ENCODE measurements around the gene MFSD6. TPM values are rescaled to one million over a fixed set of nuclear protein-coding genes. Genes with fewer than 3 reads are reported as not detected.
"Not testable (repeated sequence)": the region's sequence is repeated elsewhere in the genome, so short reads cannot be mapped to it uniquely, and the experiment has no call there.

MFSD6 gene
- 33.9 TPM for total RNA-seq
- polyA plus RNA-seq (ENCODE audit: insufficient read depth, low read depth, low replicate concordance): 12.3 TPM
- long read RNA-seq, donor 1, partial matches to known transcripts: 0 of 1 reads
- long read RNA-seq, donor 1, other reads (novel, unspliced or antisense): 0 of 1 reads
- long read RNA-seq, donor 2, full-length matches to known transcripts: 1 of 10 reads
- long read RNA-seq, donor 2, partial matches to known transcripts: 9 of 10 reads
- long read RNA-seq, donor 2, other reads (novel, unspliced or antisense): 0 of 10 reads
- long read RNA-seq, donor 3, full-length matches to known transcripts: 1 of 1 reads
- long read RNA-seq, donor 3, partial matches to known transcripts: 0 of 1 reads
- long read RNA-seq, donor 3, other reads (novel, unspliced or antisense): 0 of 1 reads
- long read RNA-seq, donor 4, full-length matches to known transcripts: 3 of 8 reads
- long read RNA-seq, donor 4, partial matches to known transcripts: 0 of 8 reads
- long read RNA-seq, donor 4, other reads (novel, unspliced or antisense): 5 of 8 reads
- long read RNA-seq, donor 5: 0 reads
- long read RNA-seq, donor 6, full-length matches to known transcripts: 1 of 1 reads
- long read RNA-seq, donor 6, partial matches to known transcripts: 0 of 1 reads
- long read RNA-seq, donor 6, other reads (novel, unspliced or antisense): 0 of 1 reads
- long read RNA-seq, donor 7, full-length matches to known transcripts: 14 of 28 reads
- long read RNA-seq, donor 7, partial matches to known transcripts: 4 of 28 reads
- long read RNA-seq, donor 7, other reads (novel, unspliced or antisense): 10 of 28 reads
- long read RNA-seq, donor 8, full-length matches to known transcripts: 4 of 9 reads
- long read RNA-seq, donor 8, partial matches to known transcripts: 5 of 9 reads
- long read RNA-seq, donor 8, other reads (novel, unspliced or antisense): 0 of 9 reads
- long read RNA-seq, donor 9: 0 reads
- long read RNA-seq, donor 10: 0 reads

GRCh38 chr2:190407662-190408537 is at the start of gene MFSD6:
Gene MFSD6 (plus strand): TSS chr2:190408355. CDS start chr2:190436030, 27,675 bp downstream.
- Histone ChIP-seq H3K4me1 (ENCODE audit: control insufficient read depth in 2 of 3, insufficient read depth in 2 of 3, low read depth in 1 of 3, low read length in 3 of 3) (no peaks in the 10 kb centered on the region), H3K27ac (ENCODE audit: low read depth in 2 of 2, low read length in 2 of 2) (peak within 1 kb of the TSS; percentile 43 to 60), H3K27me3 (ENCODE audit: control insufficient read depth, insufficient read depth, low read length) (peaks cover 9% of the 10 kb centered on the region), H3K36me3 (ENCODE audit: control insufficient read depth in 2 of 3, insufficient read depth in 3 of 3, low read length in 3 of 3) (no peaks in the 10 kb centered on the region), H3K9me3 (ENCODE audit: control insufficient read depth in 2 of 3, insufficient read depth in 1 of 3, low read length in 3 of 3) (no peaks in the 10 kb centered on the region), H3K4me3 (ENCODE audit: low read length in 3 of 3) (peak within 1 kb of the TSS; percentile 46 to 73 (median 60)), H3K9ac (ENCODE audit: low read length in 3 of 3) (peak within 1 kb of the TSS; percentile 33 to 84 (median 68))
- DNase-seq: peak; percentile 50 to 86 (median 65)
- TF ChIP-seq CTCF (IDR thresholded peaks at IDR 0.05; ENCODE audit: borderline replicate concordance, extremely low read depth, insufficient read depth): no peak
- intact Hi-C loops (cut with DNase I): no loop called here
- FAIRE-seq: no peak

- H3K27ac ChIP-seq (ENCODE audit: low read depth in 2 of 2, low read length in 2 of 2); DNase-seq; H3K36me3 ChIP-seq (ENCODE audit: control insufficient read depth in 2 of 3, insufficient read depth in 3 of 3, low read length in 3 of 3); intact Hi-C loops (cut with DNase I); FAIRE-seq; H3K9ac ChIP-seq (ENCODE audit: low read length in 3 of 3); H3K27me3 ChIP-seq (ENCODE audit: control insufficient read depth, insufficient read depth, low read length); H3K4me1 ChIP-seq (ENCODE audit: control insufficient read depth in 2 of 3, insufficient read depth in 2 of 3, low read depth in 1 of 3, low read length in 3 of 3); H3K4me3 ChIP-seq (ENCODE audit: low read length in 3 of 3); H3K9me3 ChIP-seq (ENCODE audit: control insufficient read depth in 2 of 3, insufficient read depth in 1 of 3, low read length in 3 of 3): not testable (repeated sequence)
Measured at GRCh38 chr2:190358655-190359448, 49.3 kb upstream of the MFSD6 start.

GRCh38 chr2:190360561-190360960 is 47.6 kb upstream of the MFSD6 start:
- intact Hi-C loops (cut with DNase I): no loop called here
- DNase-seq: no peak
- Histone ChIP-seq H3K36me3 (ENCODE audit: control insufficient read depth in 2 of 3, insufficient read depth in 3 of 3, low read length in 3 of 3) (peaks cover 0 to 7% (median 0%) of the 10 kb centered on the region in 3 donors), H3K9ac (ENCODE audit: low read length in 3 of 3) (no peak overlapping the region), H3K4me3 (ENCODE audit: low read length in 3 of 3) (no peak overlapping the region), H3K27ac (ENCODE audit: low read depth in 2 of 2, low read length in 2 of 2) (no peak overlapping the region), H3K9me3 (ENCODE audit: control insufficient read depth in 2 of 3, insufficient read depth in 1 of 3, low read length in 3 of 3) (no peaks in the 10 kb centered on the region), H3K27me3 (ENCODE audit: control insufficient read depth, insufficient read depth, low read length) (no peaks in the 10 kb centered on the region), H3K4me1 (ENCODE audit: control insufficient read depth in 2 of 3, insufficient read depth in 2 of 3, low read depth in 1 of 3, low read length in 3 of 3) (peaks cover 0 to 8% (median 4%) of the 10 kb centered on the region in 3 donors)
- peak; percentile 27 for FAIRE-seq
- no peak for TF ChIP-seq CTCF (IDR thresholded peaks at IDR 0.05; ENCODE audit: borderline replicate concordance, extremely low read depth, insufficient read depth)
